ENCODE results near the gene RTRAF. TPM values are rescaled to one million over a fixed set of nuclear protein-coding genes. Genes with fewer than 3 reads are reported as not detected.

The RTRAF gene
- total and polyA plus RNA-seq, 4 donors = 84.1 to 167 (median 134) TPM

GRCh38 chr14:52010173-52010693 lies 20.9 kb downstream of the RTRAF start:
- ATAC-seq (ENCODE audit: insufficient read depth, low FRiP score) (no peak), DNase-seq (no peak)
- no peak overlapping the region for H3K4me3 ChIP-seq
- no peaks in the 10 kb centered on the region for H3K27me3 ChIP-seq (ENCODE audit: control insufficient read depth in 3 of 3, insufficient read depth in 3 of 3, low read length in 2 of 3)
- TF ChIP-seq, protein P1, sequence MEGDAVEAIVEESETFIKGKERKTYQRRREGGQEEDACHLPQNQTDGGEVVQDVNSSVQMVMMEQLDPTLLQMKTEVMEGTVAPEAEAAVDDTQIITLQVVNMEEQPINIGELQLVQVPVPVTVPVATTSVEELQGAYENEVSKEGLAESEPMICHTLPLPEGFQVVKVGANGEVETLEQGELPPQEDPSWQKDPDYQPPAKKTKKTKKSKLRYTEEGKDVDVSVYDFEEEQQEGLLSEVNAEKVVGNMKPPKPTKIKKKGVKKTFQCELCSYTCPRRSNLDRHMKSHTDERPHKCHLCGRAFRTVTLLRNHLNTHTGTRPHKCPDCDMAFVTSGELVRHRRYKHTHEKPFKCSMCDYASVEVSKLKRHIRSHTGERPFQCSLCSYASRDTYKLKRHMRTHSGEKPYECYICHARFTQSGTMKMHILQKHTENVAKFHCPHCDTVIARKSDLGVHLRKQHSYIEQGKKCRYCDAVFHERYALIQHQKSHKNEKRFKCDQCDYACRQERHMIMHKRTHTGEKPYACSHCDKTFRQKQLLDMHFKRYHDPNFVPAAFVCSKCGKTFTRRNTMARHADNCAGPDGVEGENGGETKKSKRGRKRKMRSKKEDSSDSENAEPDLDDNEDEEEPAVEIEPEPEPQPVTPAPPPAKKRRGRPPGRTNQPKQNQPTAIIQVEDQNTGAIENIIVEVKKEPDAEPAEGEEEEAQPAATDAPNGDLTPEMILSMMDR (IDR thresholded peaks at IDR 0.05; ENCODE audit: control extremely low read depth, extremely low read depth) = no peak
- peaks cover 0 to 18% (median 9%) of the 10 kb centered on the region in 5 donors for H3K4me1 ChIP-seq (ENCODE audit: control insufficient read depth in 5 of 5, insufficient read depth in 5 of 5, low read length in 5 of 5)
- H3K36me3 ChIP-seq (ENCODE audit: control insufficient read depth in 4 of 4, insufficient read depth in 4 of 4, low read length in 4 of 4) = peaks cover 34 to 60% (median 47%) of the 10 kb centered on the region in 4 donors
- H3K9me3 ChIP-seq (ENCODE audit: control insufficient read depth in 4 of 4, insufficient read depth in 3 of 4, low read length in 3 of 4) = peaks cover 0 to 3% (median 0%) of the 10 kb centered on the region in 4 donors
- WGBS, 2 donors = 90 to 98% methylated on average over 3 of the region's 3 CpGs
- H3K27ac ChIP-seq (ENCODE audit: low read depth in 1 of 2, low read length in 1 of 2) = no peak overlapping the region
- H3K9ac ChIP-seq (ENCODE audit: insufficient read depth in 1 of 2, low read length in 2 of 2) = no peak overlapping the region

- TF ChIP-seq, protein P1 (IDR thresholded peaks at IDR 0.05; ENCODE audit: control extremely low read depth, extremely low read depth) = no peak
- WGBS, 2 donors = 95% methylated on average over 9 of the region's 9 CpGs
- DNase-seq (no peak), ATAC-seq (ENCODE audit: insufficient read depth, low FRiP score) (no peak)
- H3K9me3 ChIP-seq (ENCODE audit: control insufficient read depth in 4 of 4, insufficient read depth in 3 of 4, low read length in 3 of 4) = peaks cover 0 to 3% (median 0%) of the 10 kb centered on the region in 4 donors
- H3K4me3 ChIP-seq = no peak overlapping the region
- H3K27ac ChIP-seq (ENCODE audit: low read depth in 1 of 2, low read length in 1 of 2) = no peak overlapping the region
- peaks cover 25 to 49% (median 36%) of the 10 kb centered on the region in 4 donors for H3K36me3 ChIP-seq (ENCODE audit: control insufficient read depth in 4 of 4, insufficient read depth in 4 of 4, low read length in 4 of 4)
- no peaks in the 10 kb centered on the region for H3K27me3 ChIP-seq (ENCODE audit: control insufficient read depth in 3 of 3, insufficient read depth in 3 of 3, low read length in 2 of 3)
- H3K4me1 ChIP-seq (ENCODE audit: control insufficient read depth in 5 of 5, insufficient read depth in 5 of 5, low read length in 5 of 5) = peaks cover 0 to 18% (median 9%) of the 10 kb centered on the region in 5 donors
- no peak overlapping the region for H3K9ac ChIP-seq (ENCODE audit: insufficient read depth in 1 of 2, low read length in 2 of 2)
Measured at GRCh38 chr14:52011523-52011922, 22.2 kb downstream of the RTRAF start.

DNA sequence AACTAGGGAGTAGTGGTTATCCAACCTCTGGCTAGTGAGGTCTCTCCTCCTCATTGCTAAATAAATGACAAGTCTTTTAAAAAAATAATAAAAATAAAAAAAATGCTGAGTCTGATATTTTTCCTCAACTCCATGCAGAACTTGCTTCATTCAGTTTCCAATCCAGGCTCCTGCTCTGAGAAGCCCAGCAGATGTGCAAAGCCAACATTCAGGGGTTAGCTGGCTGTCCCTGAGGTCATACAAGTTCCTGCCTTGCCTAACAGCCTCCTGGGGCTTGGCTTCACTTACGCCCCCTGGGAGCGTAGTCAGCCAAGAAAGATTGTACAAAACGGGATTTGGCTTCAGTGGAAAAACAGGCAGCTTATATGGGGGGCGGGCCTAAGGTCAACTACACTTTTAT lies 23.3 kb downstream of the RTRAF start:
- peaks cover 24 to 42% (median 34%) of the 10 kb centered on the region in 4 donors for H3K36me3 ChIP-seq (ENCODE audit: control insufficient read depth in 4 of 4, insufficient read depth in 4 of 4, low read length in 4 of 4)
- H3K9me3 ChIP-seq (ENCODE audit: control insufficient read depth in 4 of 4, insufficient read depth in 3 of 4, low read length in 3 of 4) = peaks cover 0 to 3% (median 0%) of the 10 kb centered on the region in 4 donors
- H3K9ac ChIP-seq (ENCODE audit: insufficient read depth in 1 of 2, low read length in 2 of 2) = no peak overlapping the region
- WGBS, 2 donors = 71 to 75% methylated on average over 4 of the region's 4 CpGs
- ATAC-seq (ENCODE audit: insufficient read depth, low FRiP score) (peak; percentile 37), DNase-seq (peak; percentile 41 to 82 (median 69))
- H3K4me3 ChIP-seq = no peak overlapping the region
- TF ChIP-seq, protein P1 (IDR thresholded peaks at IDR 0.05; ENCODE audit: control extremely low read depth, extremely low read depth) = no peak
- H3K27me3 ChIP-seq (ENCODE audit: control insufficient read depth in 3 of 3, insufficient read depth in 3 of 3, low read length in 2 of 3) = no peaks in the 10 kb centered on the region
- H3K27ac ChIP-seq (ENCODE audit: low read depth in 1 of 2, low read length in 1 of 2) = no peak overlapping the region
- H3K4me1 ChIP-seq (ENCODE audit: control insufficient read depth in 5 of 5, insufficient read depth in 5 of 5, low read length in 5 of 5) = peaks cover 0 to 20% (median 9%) of the 10 kb centered on the region in 5 donors
